Measurements from ENCODE around the gene NPIPB8.
"Not testable (repeated sequence)": the region's sequence is repeated elsewhere in the genome, so short reads cannot be mapped to it uniquely, and the experiment has no call there.

The NPIPB8 gene

GRCh38 chr16:28636093-28636823 is 1.6 kb upstream of the NPIPB8 start:
- DNase-seq (ENCODE audit: low spot score) = not testable (repeated sequence)

DNA sequence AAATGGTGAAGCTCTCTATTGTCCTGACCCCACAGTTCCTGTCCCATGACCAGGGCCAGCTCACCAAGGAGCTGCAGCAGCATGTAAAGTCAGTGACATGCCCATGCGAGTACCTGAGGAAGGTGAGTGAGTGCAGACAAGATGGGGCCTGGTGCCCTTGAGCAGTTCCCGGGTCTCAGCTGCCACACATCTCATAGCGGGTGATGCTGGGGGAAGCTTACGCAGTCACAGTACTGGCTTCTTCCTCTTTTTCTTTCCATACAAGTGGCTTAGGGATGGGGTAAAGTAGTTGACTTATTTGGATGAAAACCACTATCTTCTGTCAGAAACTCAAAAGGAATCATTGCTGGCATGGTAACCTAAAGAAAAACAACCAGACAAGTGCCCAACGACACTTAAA is 494 bp downstream of the NPIPB8 start:
- not testable (repeated sequence) for DNase-seq (ENCODE audit: low spot score)

GRCh38 chr16:28639959-28640358 is 2.1 kb downstream of the NPIPB8 start:
- not testable (repeated sequence) for DNase-seq (ENCODE audit: low spot score)

DNA sequence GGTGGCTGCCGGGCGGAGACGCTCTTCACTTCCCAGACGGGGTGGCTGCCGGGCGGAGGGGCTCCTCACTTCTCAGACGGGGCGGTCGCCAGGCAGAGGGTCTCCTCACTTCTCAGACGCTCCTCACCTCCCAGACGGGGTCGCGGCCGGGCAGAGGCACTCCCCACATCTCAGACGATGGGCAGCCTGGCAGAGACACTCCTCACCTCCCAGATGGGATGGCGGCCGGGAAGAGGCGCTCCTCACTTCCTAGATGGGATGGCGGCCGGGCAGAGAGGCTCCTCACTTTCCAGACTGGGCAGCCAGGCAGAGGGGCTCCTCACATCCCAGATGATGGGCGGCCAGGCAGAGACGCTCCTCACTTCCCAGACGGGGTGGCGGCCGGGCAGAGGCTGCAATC is 28.4 kb downstream of the NPIPB8 start:
- not testable (repeated sequence) for DNase-seq (ENCODE audit: low spot score)

GRCh38 chr16:28667480-28667879 is 29.6 kb downstream of the NPIPB8 start:
- not testable (repeated sequence) for DNase-seq (ENCODE audit: low spot score)

DNA sequence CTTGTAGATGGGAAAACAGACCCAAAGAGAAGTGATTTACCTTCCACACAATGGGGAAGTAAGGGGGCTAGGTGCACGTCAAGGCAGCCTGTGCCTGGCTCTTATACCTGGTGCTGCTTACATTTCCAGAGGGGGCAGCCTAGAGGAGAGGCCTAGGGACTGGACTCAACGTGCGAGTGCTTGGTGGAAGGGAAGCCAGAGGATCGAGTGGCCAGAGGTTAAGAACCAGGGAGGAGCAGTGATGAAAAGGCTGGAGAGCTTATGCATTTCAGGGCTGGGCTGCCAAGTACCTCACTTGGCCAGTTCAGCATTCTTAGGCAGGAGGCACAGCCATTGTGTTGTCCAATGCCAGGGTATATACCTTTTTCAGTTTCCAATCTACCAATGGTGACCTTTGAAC is 30.3 kb downstream of the NPIPB8 start:
- not testable (repeated sequence) for DNase-seq (ENCODE audit: low spot score)

DNA sequence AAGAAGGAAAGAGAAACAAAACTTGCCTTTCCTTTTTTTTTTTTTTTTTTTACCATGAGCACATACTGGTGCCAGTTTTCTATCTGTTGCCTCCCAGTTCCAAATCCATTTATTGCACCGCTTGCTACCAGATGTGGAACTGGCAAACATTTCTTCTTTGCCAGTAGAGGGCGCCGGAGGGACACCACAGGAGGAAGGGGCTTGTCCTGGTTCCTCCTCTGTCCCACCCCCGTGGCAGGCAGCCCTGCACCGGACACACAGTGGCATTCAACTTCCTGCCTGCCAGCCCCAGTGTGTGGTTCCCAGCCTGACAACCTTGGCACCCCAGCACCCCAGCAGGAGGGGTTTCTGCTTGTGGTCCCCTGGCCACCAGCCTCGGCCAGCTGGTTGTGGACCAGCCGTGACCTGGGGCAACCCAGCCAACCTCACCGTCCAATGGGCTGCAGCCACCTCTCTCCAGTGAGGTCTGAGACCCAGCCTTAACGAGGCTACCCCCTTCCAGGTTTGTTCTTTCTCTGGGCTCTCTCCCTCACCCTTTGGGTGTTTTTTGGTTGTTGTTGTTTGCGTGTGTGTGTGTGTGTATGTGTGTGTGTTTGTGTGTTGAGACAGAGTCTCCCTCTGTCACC is 50.6 kb downstream of the NPIPB8 start:
- not testable (repeated sequence) for DNase-seq (ENCODE audit: low spot score)

DNA sequence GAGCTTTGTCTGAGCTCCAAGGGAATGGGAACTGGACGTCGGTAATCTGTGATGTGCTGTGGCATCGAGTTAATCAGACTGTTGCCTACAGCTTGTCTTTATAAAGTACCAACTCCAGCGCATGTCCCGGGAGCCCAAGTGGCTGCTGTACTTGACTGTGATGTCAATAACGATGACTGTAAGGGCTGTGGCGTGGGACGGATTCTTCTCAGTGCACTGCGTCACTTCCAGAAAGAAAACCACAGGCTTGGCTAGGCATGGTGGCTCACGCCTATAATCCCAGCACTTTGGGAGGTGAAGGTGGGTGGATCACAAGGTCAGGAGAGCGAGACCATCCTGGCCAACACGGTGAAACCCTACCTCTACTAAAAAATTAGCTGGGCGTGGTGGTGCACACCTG is 51.6 kb downstream of the NPIPB8 start:
- DNase-seq (ENCODE audit: low spot score) = not testable (repeated sequence)

DNA sequence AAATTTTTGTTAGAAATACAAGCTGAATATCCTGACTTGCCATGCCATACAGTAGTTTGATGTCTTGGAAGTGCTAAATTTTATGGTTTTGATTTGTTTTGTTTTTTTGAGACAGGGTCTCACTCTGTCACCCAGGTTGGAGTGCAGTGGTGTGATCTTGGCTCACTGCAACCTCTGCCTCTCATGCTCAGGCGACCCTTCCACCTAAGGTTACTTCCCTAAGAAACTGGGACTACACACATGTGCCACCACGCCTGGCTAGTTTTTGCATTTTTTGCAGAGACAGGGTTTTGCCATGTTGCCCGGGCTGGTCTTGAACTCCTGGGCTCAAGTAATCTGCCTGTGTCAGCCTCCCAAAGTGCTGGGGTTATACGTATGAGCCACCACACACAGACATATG is 53.9 kb downstream of the NPIPB8 start:
- not testable (repeated sequence) for DNase-seq (ENCODE audit: low spot score)

DNA sequence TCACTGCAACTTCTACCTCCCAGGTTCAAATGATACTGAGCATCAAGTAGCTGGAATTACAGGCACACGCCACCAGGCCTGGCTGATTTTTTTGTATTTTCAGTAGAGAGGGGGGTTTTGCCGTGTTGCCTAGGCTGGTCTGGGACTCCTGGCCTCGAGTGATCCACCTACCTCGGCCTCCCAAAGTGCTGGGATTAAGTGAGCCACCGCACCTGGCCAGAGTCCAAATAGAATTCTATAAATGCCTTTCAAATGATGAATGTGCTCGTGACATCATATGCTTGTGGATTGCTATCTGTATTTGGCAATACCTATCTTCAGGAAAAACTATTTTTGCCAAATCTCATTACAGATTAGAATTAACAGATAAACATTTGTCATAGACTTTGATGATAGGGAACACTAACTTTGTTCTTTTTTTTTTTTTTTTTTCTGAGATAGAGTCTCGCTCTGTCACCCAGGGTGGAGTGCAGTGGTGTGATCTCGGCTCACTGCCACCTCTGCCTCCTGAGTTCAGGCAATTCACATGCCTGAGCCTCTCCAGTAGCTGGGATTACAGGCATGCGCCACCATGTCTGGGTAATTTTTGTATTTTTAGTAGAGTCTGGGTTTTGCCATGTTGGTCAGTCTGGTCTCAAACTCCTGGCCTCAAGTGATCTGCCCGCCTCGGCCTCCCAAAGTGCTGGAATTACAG is 55.5 kb downstream of the NPIPB8 start:
- DNase-seq (ENCODE audit: low spot score) = not testable (repeated sequence)

GRCh38 chr16:28699792-28700191 is 61.9 kb downstream of the NPIPB8 start:
- not testable (repeated sequence) for DNase-seq (ENCODE audit: low spot score)

DNA sequence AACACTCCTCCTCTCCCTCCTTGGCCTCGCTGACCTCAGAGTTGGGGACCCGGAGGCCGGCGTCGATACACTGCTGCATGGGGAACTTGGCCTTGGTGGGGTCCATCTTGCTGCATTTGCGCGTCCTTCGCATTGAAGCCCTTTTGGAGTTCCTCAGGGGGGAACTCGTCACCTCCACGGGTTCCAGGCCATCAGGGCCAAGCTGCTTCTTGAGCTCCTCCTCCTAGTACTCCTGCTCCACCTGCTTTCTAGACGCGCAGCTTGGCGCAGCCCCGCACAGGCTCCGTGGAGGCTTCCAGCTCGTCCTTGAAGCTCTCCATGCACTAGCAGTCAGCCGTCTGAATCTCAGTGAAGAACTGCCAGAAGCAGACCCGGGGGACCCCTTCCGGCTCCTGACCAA is 62.5 kb downstream of the NPIPB8 start:
- not testable (repeated sequence) for DNase-seq (ENCODE audit: low spot score)

DNA sequence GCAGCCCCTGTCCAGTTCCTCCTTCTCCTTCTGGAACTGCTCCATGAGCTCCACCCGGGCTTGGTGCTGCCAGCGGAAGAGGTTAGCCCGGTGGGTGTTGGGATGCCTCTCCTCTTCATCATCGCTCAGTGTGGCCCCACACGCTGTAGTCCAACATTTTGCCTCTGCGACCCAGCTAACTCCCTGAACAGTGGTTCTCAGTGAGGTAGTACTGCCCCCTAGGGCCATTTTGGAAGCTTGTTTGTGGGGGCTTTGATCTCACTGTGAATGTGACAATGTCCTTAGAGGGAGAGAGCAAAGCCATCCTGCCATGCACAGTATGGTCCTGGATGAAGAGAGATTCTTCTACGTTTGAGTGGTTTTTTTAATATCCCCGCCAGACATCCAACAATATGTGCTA is 63.5 kb downstream of the NPIPB8 start:
- not testable (repeated sequence) for DNase-seq (ENCODE audit: low spot score)

GRCh38 chr16:28704246-28704645 is 66.4 kb downstream of the NPIPB8 start:
- DNase-seq (ENCODE audit: low spot score) = not testable (repeated sequence)

Data from AG08396 (cell line).